GM12878 (cell line): ENCODE results near the gene COL9A3. TPM values are rescaled to one million over a fixed set of nuclear protein-coding genes. Genes with fewer than 3 reads are reported as not detected.

Source experiments
- MTA2 ChIP-seq: fragments of 450-650 bp; IDR thresholded peaks from 2 replicates; pipeline ENCODE4 v1.6.1; 2016; ENCODE audit warnings: low read depth, mild to moderate bottlenecking, moderate library complexity
- USF1 ChIP-seq: IDR thresholded peaks from 2 replicates; pipeline ENCODE4 v1.6.1; 2011; ENCODE audit warnings: borderline replicate concordance, low read depth, mild to moderate bottlenecking, moderate library complexity, mixed read lengths, low read length; ENCODE audit not compliant: insufficient read depth; ENCODE audit errors: extremely low read length
- ZNF384 ChIP-seq: IDR thresholded peaks from 2 replicates; pipeline ENCODE4 v1.6.1; 2012; ENCODE audit warnings: low read depth, mild to moderate bottlenecking, low read length, improper control_type of control experiment, borderline replicate concordance
- polyA plus RNA-seq, 11 experiments: library from polyadenylated mRNA; depleted of rRNA in 4 of 11; unstranded in 6 of 11; stranded (reverse) in 5 of 11; fragments of >200 nt; fragmentation: Nextera tagmentation in 4 of 11; fragmentation: Illumina TruSeq in 1 of 11; extraction: Ambion mirVana in 4 of 11; extraction: Trizol in 1 of 11; gene quantifications; 1 replicate in 1 of 11; 2 replicates in 10 of 11; pipeline versions ENCODE4 v1.2.1 to v1.2.3, GENCODE V29; 2011 to 2016; ENCODE audit warnings: inconsistent platforms in 2 of 11, missing spikeins in 2 of 11, low read depth in 1 of 11
- total RNA-seq, 4 experiments: library from RNA; depleted of rRNA in 3 of 4; stranded (reverse); fragments of >200 nt in 3 of 4; fragmentation: Illumina TruSeq in 1 of 4; extraction: Trizol in 1 of 4; gene quantifications; 2 replicates each; pipeline versions ENCODE4 v1.2.1 to v1.2.3, GENCODE V29; 2013 to 2021
- TF ChIP-seq, protein P1 (sequence below), 3 experiments: IDR thresholded peaks in 2 of 3; conservative IDR thresholded peaks in 1 of 3; 2 replicates each; pipeline ENCODE4 v1.5.1; 2011; ENCODE audit warnings: low read depth in 3 of 3, low read length in 3 of 3, mild to moderate bottlenecking in 3 of 3, control low read depth in 2 of 3, moderate library complexity in 2 of 3, inconsistent platforms in 1 of 3, mixed read lengths in 1 of 3; ENCODE audit not compliant: control insufficient read depth in 2 of 3, insufficient read depth in 1 of 3; ENCODE audit errors: extremely low read depth in 1 of 3
- TF ChIP-seq, protein P2 (sequence below): fragments of 450-650 bp; formaldehyde crosslinking; IDR thresholded peaks from 2 replicates; pipeline ENCODE4 v1.4.0; 2020; ENCODE audit warnings: mild to moderate bottlenecking, moderate library complexity

The COL9A3 gene
- total and polyA plus RNA-seq, 10 of the 15 experiments (the other 5 are each of a cell fraction or from before 2014, with no cell fraction given): 0.09 to 1.7 (median 0.63) TPM; not detected in 1

DNA sequence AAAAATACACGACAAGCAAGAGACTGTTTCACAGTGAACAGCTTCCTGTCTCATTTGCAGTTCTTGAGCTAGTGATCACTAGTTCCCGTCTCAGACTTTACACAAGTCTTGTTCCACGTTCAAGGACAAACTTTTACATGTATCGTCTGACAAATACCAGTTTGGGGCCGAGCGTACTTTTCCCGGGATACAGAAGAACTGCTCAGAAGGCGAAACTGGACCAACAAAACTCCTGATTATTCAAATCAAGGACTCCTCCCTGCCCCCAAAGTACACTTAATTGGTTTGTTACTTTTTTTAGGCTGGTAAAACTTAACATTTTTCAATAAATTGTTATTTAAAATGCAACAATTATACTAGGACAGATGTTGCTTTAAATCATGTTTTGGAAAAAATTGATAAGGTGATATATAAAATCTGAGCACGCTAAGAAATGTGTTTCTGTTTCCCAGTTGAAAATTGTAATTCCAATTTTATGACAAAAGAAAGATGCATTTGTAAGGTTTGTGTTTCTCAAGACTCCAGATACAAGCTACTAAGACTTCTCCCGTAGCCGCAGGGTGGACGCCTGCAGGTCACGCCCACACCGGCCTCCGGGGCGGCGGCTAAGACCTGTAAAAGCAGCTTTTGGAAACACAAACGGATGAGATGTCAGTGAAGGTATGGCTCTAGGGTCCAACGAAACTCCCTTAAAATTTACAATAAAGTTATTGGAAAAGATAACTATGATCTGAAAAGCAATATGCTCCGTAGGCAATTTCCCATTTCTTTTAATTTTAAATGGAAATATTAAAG, 61.6 kb downstream of the COL9A3 start (continued):
- TF ChIP-seq, protein P1, sequence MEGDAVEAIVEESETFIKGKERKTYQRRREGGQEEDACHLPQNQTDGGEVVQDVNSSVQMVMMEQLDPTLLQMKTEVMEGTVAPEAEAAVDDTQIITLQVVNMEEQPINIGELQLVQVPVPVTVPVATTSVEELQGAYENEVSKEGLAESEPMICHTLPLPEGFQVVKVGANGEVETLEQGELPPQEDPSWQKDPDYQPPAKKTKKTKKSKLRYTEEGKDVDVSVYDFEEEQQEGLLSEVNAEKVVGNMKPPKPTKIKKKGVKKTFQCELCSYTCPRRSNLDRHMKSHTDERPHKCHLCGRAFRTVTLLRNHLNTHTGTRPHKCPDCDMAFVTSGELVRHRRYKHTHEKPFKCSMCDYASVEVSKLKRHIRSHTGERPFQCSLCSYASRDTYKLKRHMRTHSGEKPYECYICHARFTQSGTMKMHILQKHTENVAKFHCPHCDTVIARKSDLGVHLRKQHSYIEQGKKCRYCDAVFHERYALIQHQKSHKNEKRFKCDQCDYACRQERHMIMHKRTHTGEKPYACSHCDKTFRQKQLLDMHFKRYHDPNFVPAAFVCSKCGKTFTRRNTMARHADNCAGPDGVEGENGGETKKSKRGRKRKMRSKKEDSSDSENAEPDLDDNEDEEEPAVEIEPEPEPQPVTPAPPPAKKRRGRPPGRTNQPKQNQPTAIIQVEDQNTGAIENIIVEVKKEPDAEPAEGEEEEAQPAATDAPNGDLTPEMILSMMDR (IDR thresholded peaks at IDR 0.05 in 2 of 3, conservative IDR thresholded peaks at IDR 0.05 in 1 of 3; ENCODE audit: control insufficient read depth in 2 of 3, extremely low read depth in 1 of 3, insufficient read depth in 1 of 3, low read depth in 3 of 3, low read length in 3 of 3): no peak
- TF ChIP-seq, protein P2, sequence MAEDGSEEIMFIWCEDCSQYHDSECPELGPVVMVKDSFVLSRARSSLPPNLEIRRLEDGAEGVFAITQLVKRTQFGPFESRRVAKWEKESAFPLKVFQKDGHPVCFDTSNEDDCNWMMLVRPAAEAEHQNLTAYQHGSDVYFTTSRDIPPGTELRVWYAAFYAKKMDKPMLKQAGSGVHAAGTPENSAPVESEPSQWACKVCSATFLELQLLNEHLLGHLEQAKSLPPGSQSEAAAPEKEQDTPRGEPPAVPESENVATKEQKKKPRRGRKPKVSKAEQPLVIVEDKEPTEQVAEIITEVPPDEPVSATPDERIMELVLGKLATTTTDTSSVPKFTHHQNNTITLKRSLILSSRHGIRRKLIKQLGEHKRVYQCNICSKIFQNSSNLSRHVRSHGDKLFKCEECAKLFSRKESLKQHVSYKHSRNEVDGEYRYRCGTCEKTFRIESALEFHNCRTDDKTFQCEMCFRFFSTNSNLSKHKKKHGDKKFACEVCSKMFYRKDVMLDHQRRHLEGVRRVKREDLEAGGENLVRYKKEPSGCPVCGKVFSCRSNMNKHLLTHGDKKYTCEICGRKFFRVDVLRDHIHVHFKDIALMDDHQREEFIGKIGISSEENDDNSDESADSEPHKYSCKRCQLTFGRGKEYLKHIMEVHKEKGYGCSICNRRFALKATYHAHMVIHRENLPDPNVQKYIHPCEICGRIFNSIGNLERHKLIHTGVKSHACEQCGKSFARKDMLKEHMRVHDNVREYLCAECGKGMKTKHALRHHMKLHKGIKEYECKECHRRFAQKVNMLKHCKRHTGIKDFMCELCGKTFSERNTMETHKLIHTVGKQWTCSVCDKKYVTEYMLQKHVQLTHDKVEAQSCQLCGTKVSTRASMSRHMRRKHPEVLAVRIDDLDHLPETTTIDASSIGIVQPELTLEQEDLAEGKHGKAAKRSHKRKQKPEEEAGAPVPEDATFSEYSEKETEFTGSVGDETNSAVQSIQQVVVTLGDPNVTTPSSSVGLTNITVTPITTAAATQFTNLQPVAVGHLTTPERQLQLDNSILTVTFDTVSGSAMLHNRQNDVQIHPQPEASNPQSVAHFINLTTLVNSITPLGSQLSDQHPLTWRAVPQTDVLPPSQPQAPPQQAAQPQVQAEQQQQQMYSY (CRISPR knock-in tag): no peak
- TF ChIP-seq USF1: no peak
- no peak for TF ChIP-seq ZNF384
- TF ChIP-seq MTA2: no peak
